PC-3 (cell line): Measurements from ENCODE around the gene MS4A7.

Source experiments
- CTCF ChIP-seq: fragments of 300-600 bp; sonication (generic); conservative IDR thresholded peaks from 2 replicates; pipeline ENCODE4 v1.5.1; 2017; ENCODE audit warnings: antibody characterized with exemption, low read depth, mild to moderate bottlenecking, low read length
- EZH2 ChIP-seq: fragments of 300-600 bp; sonication (generic); IDR thresholded peaks from one replicate; pipeline ENCODE4 v1.6.1; 2017; ENCODE audit warnings: antibody characterized with exemption, mild to moderate bottlenecking, low read length; ENCODE audit not compliant: unreplicated experiment

GRCh38 chr11:60377401-60378136, 763 bp upstream of the MS4A7 start:
- no peak for TF ChIP-seq CTCF
- TF ChIP-seq EZH2 = no peak
